ENCODE measurements around the gene TTI1.

DNA sequence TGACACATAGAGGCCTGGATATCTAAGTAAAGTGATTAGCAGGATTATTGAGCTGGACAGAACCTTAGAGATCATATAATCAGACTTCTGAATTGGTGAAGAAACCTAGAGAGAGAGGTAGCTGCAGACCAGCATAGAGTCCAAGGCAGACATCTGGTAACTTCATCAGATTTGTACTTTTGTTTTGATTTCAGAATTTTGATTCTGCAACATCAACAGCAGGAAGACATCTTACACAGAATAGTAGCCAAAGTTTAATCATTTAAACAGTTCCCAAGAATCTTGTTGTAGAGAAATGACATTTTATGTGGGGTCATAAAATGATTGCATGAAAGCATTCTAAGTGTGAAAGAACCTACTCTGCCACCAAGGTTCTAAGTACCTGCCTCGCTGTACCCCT is 39.6 kb upstream of the TTI1 start:
- TF ChIP-seq RAD21 (IDR thresholded peaks at IDR 0.05; ENCODE audit: low read depth) = no peak
- no peak for TF ChIP-seq EP300 (IDR thresholded peaks at IDR 0.05; ENCODE audit: borderline replicate concordance)
- TF ChIP-seq, protein P1, sequence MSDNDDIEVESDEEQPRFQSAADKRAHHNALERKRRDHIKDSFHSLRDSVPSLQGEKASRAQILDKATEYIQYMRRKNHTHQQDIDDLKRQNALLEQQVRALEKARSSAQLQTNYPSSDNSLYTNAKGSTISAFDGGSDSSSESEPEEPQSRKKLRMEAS (IDR thresholded peaks at IDR 0.05) = no peak
- no peak for TF ChIP-seq YY1 (IDR thresholded peaks at IDR 0.05; ENCODE audit: low read depth)
- TF ChIP-seq, protein P2, sequence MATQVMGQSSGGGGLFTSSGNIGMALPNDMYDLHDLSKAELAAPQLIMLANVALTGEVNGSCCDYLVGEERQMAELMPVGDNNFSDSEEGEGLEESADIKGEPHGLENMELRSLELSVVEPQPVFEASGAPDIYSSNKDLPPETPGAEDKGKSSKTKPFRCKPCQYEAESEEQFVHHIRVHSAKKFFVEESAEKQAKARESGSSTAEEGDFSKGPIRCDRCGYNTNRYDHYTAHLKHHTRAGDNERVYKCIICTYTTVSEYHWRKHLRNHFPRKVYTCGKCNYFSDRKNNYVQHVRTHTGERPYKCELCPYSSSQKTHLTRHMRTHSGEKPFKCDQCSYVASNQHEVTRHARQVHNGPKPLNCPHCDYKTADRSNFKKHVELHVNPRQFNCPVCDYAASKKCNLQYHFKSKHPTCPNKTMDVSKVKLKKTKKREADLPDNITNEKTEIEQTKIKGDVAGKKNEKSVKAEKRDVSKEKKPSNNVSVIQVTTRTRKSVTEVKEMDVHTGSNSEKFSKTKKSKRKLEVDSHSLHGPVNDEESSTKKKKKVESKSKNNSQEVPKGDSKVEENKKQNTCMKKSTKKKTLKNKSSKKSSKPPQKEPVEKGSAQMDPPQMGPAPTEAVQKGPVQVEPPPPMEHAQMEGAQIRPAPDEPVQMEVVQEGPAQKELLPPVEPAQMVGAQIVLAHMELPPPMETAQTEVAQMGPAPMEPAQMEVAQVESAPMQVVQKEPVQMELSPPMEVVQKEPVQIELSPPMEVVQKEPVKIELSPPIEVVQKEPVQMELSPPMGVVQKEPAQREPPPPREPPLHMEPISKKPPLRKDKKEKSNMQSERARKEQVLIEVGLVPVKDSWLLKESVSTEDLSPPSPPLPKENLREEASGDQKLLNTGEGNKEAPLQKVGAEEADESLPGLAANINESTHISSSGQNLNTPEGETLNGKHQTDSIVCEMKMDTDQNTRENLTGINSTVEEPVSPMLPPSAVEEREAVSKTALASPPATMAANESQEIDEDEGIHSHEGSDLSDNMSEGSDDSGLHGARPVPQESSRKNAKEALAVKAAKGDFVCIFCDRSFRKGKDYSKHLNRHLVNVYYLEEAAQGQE (IDR thresholded peaks at IDR 0.05; ENCODE audit: low read depth) = no peak
- no peak for TF ChIP-seq TEAD4 (IDR thresholded peaks at IDR 0.05)

Data from Ishikawa (cell line).